ENCODE data around the gene CEP70. TPM values are rescaled to one million over a fixed set of nuclear protein-coding genes. Genes with fewer than 3 reads are reported as not detected.
"Not testable (repeated sequence)": the region's sequence is repeated elsewhere in the genome, so short reads cannot be mapped to it uniquely, and the experiment has no call there.

CEP70 gene
- total RNA-seq, 1 experiment from 2014 or later, result 25.0 TPM

DNA sequence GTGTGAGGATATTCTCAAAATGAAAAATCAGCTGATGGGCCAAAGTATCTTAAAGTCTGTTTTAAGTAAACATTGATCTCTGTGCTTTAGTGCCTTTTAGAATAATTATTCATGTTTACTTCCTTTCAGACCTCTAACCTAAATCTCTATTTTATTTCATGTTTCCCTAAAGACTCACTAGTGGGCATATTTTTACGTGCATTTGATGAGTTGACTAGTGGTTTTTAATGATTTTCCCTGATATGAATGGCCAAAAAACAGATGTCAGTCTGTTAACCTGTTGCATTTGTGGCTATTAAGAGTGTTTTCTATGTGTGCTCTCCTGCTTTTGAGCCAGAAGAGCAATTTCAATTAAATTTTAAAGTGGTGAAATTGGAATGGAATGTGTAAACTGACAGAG, 21.4 kb upstream of the CEP70 start:
- BruUV-seq (replicated peaks), result no TSS peak
- Histone ChIP-seq H3K36me3 (ENCODE audit: control insufficient read depth, insufficient read depth, low read length) (no peaks in the 10 kb centered on the region), H3K4me3 (ENCODE audit: low read depth, low read length) (no peak overlapping the region), H3K4me1 (no peaks in the 10 kb centered on the region), H3K9me3 (no peaks in the 10 kb centered on the region), H3K27me3 (replicated peaks; ENCODE audit: control insufficient read depth, insufficient read depth, low read length) (no peaks in the 10 kb centered on the region)
- Mint-ChIP-seq H3K27me3 (ENCODE audit: insufficient read depth, unreplicated experiment) (no peaks in the 10 kb centered on the region), H3K4me1 (ENCODE audit: low read depth, unreplicated experiment) (no peaks in the 10 kb centered on the region), H3K9me3 (ENCODE audit: unreplicated experiment) (no peaks in the 10 kb centered on the region), H3K4me3 (ENCODE audit: unreplicated experiment) (no peak overlapping the region), H3K27ac (ENCODE audit: unreplicated experiment) (no peak overlapping the region), H3K36me3 (ENCODE audit: insufficient read depth, unreplicated experiment) (no peaks in the 10 kb centered on the region)
- CTCF ChIA-PET, result no interaction called here
- TF ChIP-seq, protein P1, sequence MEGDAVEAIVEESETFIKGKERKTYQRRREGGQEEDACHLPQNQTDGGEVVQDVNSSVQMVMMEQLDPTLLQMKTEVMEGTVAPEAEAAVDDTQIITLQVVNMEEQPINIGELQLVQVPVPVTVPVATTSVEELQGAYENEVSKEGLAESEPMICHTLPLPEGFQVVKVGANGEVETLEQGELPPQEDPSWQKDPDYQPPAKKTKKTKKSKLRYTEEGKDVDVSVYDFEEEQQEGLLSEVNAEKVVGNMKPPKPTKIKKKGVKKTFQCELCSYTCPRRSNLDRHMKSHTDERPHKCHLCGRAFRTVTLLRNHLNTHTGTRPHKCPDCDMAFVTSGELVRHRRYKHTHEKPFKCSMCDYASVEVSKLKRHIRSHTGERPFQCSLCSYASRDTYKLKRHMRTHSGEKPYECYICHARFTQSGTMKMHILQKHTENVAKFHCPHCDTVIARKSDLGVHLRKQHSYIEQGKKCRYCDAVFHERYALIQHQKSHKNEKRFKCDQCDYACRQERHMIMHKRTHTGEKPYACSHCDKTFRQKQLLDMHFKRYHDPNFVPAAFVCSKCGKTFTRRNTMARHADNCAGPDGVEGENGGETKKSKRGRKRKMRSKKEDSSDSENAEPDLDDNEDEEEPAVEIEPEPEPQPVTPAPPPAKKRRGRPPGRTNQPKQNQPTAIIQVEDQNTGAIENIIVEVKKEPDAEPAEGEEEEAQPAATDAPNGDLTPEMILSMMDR (IDR thresholded peaks at IDR 0.05; ENCODE audit: insufficient read depth in 1 of 2, low read depth in 1 of 2, low read length in 1 of 2, severe bottlenecking in 1 of 2, unreplicated experiment in 1 of 2), result no peak
- DNase-seq, result no peak
- POLR2A ChIA-PET, result no interaction called here
- intact Hi-C loops (cut with micrococcal nuclease; ENCODE audit: unreplicated experiment), result no loop called here

DNA sequence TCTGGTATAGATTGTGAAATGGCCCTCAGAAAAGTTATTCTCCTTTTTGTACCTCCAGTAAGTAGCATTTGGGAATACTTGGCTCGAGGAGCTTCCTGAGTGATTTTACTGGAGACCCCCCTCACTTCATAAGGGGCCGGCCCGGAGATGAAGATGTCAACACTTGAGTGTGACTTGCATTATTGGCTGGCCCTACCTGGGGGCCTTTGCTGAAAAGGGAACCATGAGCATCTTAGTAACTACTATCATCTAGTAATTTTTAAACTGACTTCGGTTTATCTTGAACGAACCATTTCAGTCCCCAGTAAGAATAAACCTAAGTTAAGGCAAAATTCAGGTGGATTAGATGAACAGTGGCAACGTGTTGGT, 15.8 kb upstream of the CEP70 start:
- POLR2A ChIA-PET, result no interaction called here
- Histone ChIP-seq H3K9me3 (no peaks in the 10 kb centered on the region), H3K36me3 (ENCODE audit: control insufficient read depth, insufficient read depth, low read length) (no peaks in the 10 kb centered on the region), H3K4me1 (no peaks in the 10 kb centered on the region; the same call in 1 of the 2 replicates), H3K4me3 (ENCODE audit: low read depth, low read length) (peak overlapping the region; percentile 77), H3K27me3 (replicated peaks; ENCODE audit: control insufficient read depth, insufficient read depth, low read length) (no peaks in the 10 kb centered on the region)
- BruUV-seq (replicated peaks), result TSS peak; percentile 65
- Mint-ChIP-seq H3K4me3 (ENCODE audit: unreplicated experiment) (peak overlapping the region; percentile 91), H3K27ac (ENCODE audit: unreplicated experiment) (peak overlapping the region; percentile 94), H3K4me1 (ENCODE audit: low read depth, unreplicated experiment) (peaks cover 15% of the 10 kb centered on the region), H3K9me3 (ENCODE audit: unreplicated experiment) (no peaks in the 10 kb centered on the region), H3K27me3 (ENCODE audit: insufficient read depth, unreplicated experiment) (peaks cover 4% of the 10 kb centered on the region), H3K36me3 (ENCODE audit: insufficient read depth, unreplicated experiment) (peaks cover 7% of the 10 kb centered on the region)
- TF ChIP-seq, protein P1 (IDR thresholded peaks at IDR 0.05; ENCODE audit: insufficient read depth in 1 of 2, low read depth in 1 of 2, low read length in 1 of 2, severe bottlenecking in 1 of 2, unreplicated experiment in 1 of 2), result no peak
- intact Hi-C loops (cut with micrococcal nuclease; ENCODE audit: unreplicated experiment), result loop anchor here (2.0 kb wide), 1 partner anchor 253 kb away; no protein-coding TSS in a partner anchor
- no peak for DNase-seq
- CTCF ChIA-PET, result interaction anchor here (0.6 kb wide), 1 partner anchor 305 kb away, joined by 4 read pairs; no protein-coding TSS in a partner anchor

DNA sequence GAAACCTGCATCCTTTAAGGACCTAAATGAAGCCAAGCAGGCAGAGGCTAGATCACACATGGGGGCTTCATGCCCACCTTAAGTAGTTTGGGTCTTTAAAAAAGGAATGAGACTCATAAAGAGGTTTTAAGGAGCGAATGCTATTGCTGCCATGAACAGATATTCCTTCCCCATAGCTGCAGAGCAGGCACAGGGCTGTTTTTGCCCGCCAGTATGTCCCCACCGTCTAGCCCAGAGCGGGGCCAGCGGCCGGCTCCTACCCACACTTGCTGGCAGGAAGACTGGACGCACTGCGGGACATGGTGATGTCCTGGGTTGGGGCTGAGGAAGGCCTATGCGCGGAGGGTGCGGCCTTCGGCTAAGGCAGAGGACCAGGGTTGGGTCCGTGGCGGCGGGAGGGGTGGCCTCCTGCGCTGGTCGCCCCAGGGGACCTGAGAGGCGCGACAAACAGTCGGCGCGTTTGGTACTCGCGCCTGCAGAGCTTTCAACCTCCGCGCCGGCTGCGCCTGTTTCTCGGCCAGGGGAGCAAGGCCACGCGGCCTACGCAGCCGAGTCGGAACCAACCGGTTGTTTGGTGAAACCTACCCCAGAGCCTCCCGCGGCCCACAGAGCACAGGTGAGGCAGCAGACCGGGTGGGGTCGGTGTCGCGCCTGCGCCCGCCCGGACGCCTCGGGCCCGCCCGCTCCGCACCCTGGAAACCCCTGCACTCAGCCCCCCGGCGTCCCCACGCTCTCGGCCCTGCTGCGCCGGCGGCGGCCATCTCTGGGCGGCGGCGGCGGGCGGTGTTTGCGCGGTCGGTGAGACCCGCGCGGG, 14.5 kb upstream of the CEP70 start, which contains the start of gene FAIM:
Gene FAIM (plus strand): TSS at position 450 of the 814 bp plus-strand sequence. CDS start 10,956 bp downstream, outside the sequence.
- H3K4me3 Mint-ChIP-seq (ENCODE audit: unreplicated experiment), result peak within 1 kb of the TSS; percentile 91
- H3K36me3 Mint-ChIP-seq (ENCODE audit: insufficient read depth, unreplicated experiment), result peaks cover 12% of the 10 kb centered on the region
- ChIA-PET POLR2A (interaction anchor here (1.0 kb wide), 1 partner anchor 15 kb away, joined by 6 read pairs; the partner anchor contains the start of gene CEP70), CTCF (interaction anchor here (0.5 kb wide), 1 partner anchor 129 kb away, joined by 3 read pairs; no protein-coding TSS in a partner anchor)
- Histone ChIP-seq H3K9me3 (no peaks in the 10 kb centered on the region), H3K4me3 (ENCODE audit: low read depth, low read length) (peak within 1 kb of the TSS; percentile 77), H3K27me3 (replicated peaks; ENCODE audit: control insufficient read depth, insufficient read depth, low read length) (no peaks in the 10 kb centered on the region), H3K4me1 (no peaks in the 10 kb centered on the region; the same call in 1 of the 2 replicates), H3K36me3 (ENCODE audit: control insufficient read depth, insufficient read depth, low read length) (no peaks in the 10 kb centered on the region)
- no peaks in the 10 kb centered on the region for H3K9me3 Mint-ChIP-seq (ENCODE audit: unreplicated experiment)
- BruUV-seq (replicated peaks), result no TSS peak
- H3K4me1 Mint-ChIP-seq (ENCODE audit: low read depth, unreplicated experiment), result peaks cover 15% of the 10 kb centered on the region
- peak within 1 kb of the TSS; percentile 94 for H3K27ac Mint-ChIP-seq (ENCODE audit: unreplicated experiment)
- DNase-seq, result peak; percentile 78 to 82
- intact Hi-C loops (cut with micrococcal nuclease; ENCODE audit: unreplicated experiment), result loop anchor here (1.0 to 2.0 kb wide), 2 partner anchors 14 to 254 kb away; partner anchors contain the start of gene CEP70
- H3K27me3 Mint-ChIP-seq (ENCODE audit: insufficient read depth, unreplicated experiment), result peaks cover 4% of the 10 kb centered on the region
- TF ChIP-seq, protein P1 (IDR thresholded peaks at IDR 0.05; ENCODE audit: insufficient read depth in 1 of 2, low read depth in 1 of 2, low read length in 1 of 2, severe bottlenecking in 1 of 2, unreplicated experiment in 1 of 2), result no peak

DNA sequence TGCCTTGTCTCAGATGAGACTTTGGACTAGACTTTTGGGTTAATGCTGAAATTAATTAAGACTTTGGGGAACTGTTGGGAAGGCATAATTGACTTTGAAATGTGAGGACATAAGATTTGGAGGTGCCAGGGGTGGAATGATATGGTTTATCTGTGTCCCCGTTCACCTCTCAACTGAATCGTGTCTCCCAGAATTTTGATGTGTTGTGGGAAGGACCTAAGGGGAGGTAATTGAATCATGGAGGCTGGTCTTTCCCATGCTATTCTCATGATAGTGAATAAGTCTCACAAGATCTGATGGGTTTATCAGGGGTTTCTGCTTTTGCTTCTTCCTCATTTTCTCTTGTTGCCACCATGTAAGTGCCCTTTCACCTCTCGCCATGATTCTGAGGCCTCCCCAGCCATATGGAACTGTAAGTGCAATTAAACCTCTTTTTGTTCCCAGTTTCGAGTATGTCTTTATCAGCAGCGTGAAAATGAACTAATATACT, 10.1 kb upstream of the CEP70 start:
- CTCF ChIA-PET, result interaction anchor here (0.7 to 1.4 kb wide), 2 partner anchors 10 to 311 kb away, joined by 3 to 5 read pairs; partner anchors contain the start of gene CEP70
- H3K9me3 Mint-ChIP-seq (ENCODE audit: unreplicated experiment); DNase-seq; H3K4me3 ChIP-seq (ENCODE audit: low read depth, low read length); H3K9me3 ChIP-seq; H3K4me1 Mint-ChIP-seq (ENCODE audit: low read depth, unreplicated experiment); BruUV-seq (replicated peaks); H3K27ac Mint-ChIP-seq (ENCODE audit: unreplicated experiment); H3K27me3 Mint-ChIP-seq (ENCODE audit: insufficient read depth, unreplicated experiment); H3K4me1 ChIP-seq; H3K4me3 Mint-ChIP-seq (ENCODE audit: unreplicated experiment); H3K36me3 Mint-ChIP-seq (ENCODE audit: insufficient read depth, unreplicated experiment); H3K27me3 ChIP-seq (replicated peaks; ENCODE audit: control insufficient read depth, insufficient read depth, low read length); H3K36me3 ChIP-seq (ENCODE audit: control insufficient read depth, insufficient read depth, low read length); intact Hi-C loops (cut with micrococcal nuclease; ENCODE audit: unreplicated experiment): not testable (repeated sequence)
- POLR2A ChIA-PET, result interaction anchor here (0.7 kb wide), 1 partner anchor 220 kb away, joined by 9 read pairs; no protein-coding TSS in a partner anchor
